ENCODE measurements around the gene PCBD2.
"Not testable (repeated sequence)": the region's sequence is repeated elsewhere in the genome, so short reads cannot be mapped to it uniquely, and the experiment has no call there.

PCBD2 gene

DNA sequence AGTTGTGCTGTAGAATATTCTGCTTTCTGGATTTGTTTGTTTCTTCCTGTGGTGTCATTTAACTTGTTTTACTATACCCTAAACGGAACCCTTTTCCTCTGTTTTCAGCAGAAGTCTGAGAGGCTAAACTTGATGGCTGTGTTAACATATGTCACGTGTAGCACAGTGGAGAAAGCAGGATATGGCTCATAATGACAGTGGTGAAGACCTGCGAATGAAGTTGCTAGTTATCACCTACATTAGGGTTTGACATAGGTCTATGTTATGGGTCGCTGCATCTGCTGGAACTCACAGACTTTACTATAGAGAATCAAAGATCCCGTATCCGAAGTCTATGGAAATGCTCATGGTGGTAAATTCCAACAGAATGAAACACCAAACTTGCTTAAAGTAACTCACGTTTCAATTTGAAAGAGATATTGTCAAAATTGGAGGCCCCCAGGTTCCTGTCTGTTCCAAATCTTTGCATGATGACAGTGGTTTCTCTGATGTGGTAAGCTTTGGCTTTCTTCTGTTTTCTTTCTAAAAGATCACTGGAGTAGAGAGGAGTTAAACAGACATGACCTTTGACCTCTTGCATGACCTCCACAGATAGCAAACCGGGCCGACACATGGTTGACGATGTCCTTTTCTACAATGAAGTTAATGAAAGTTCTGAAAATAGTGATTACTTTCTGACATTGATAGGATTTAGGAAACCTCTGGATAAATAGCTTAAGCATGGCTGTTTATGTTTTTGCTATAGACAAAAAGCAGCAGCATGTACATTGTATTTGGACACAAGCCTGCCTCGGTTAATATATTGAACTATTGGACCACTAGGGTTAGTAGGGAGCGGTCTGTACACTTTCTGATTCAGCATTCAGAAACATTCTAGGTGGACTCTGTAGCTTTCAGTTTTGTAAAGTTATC, 59.7 kb downstream of the PCBD2 start:
- no peak for DNase-seq

DNA sequence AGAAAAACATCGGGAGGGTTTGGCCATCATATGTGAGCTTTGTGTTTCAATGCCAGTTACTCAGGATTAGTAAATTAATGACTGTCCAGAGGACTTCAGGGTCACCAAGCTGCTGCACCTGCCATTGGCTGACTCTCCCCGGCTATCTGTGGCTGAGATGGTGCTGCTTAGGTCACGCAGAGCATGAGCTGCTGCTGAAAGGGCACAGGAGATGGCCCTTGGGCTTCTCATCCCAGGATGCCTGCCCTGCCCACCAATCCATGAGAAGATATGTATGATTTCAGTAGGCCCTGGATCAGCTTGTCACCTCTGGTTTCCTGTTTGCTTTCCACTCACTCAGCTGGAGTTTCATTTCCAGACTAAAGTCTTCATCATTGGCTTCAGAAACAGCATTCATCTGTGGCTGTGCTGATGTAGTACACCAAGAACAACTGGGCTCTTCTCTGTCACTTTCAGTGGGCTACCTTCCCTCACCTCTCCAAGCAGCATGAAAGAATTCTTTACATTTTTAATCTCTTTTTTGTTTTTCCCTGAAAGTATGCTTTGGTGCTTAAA, 60.4 kb downstream of the PCBD2 start:
- peak; percentile 3 for DNase-seq

DNA sequence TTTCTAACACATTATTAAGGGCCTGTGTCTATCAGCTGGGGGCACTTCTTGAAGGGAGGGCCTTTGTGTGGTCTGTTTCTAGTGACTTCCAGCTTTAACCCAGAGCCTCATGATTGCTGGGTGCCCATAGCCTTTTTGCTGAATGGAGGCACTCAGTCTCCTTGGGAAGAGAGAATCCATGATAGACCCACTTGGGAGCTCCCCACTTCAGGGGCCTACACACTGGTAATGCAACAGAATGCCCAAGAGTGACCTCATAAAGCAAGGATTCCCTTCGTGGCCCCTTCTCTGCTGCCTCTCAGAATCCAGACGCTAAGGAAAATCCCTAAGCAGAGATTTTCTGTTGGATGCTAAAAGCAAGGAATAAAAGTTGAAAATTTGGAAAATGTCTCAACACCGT, 62.7 kb downstream of the PCBD2 start, which contains the start of gene CATSPER3:
Gene CATSPER3 (plus strand): TSS at position 301 of the 400 bp plus-strand sequence. CDS start 85 bp downstream, at position 386.
- DNase-seq, result no peak

DNA sequence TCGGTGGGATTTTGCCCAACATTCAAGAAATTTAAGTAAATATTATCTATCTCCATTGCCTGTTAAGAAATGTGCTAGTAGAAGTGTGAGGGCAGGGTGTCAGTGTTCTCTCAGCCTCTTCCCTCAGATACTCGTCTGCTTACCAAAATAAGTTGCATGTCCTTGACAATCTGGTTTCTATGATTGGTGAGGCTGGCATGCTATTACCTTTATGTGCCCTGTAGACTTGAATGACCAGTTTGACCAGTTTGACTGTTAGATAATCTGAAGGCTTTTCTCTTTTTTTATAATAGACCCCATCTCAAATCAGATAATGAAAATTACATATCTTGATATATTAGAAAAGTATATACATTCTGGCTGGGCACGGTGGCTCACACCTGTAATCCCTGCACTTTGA, 63.1 kb downstream of the PCBD2 start:
- DNase-seq, result peak; percentile 65

DNA sequence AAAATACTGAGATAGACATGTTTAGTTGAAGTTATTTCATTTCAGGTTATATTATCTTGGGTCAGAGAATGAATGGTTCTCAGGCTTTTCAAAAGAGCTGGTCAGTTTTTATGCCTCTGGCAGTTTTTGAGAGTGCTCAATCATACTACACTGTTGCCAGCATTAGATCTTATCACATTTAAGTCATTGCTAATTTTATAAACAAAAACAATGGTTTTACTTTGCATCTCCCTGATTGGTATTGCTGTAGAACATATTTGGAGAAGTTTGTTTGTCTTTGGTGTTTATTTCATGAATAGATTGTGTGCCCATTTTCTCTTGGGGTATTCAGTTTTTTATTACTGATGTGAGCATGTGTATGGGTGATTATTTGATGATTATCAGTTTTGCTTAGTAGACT, 64.2 kb downstream of the PCBD2 start:
- DNase-seq, result no peak

DNA sequence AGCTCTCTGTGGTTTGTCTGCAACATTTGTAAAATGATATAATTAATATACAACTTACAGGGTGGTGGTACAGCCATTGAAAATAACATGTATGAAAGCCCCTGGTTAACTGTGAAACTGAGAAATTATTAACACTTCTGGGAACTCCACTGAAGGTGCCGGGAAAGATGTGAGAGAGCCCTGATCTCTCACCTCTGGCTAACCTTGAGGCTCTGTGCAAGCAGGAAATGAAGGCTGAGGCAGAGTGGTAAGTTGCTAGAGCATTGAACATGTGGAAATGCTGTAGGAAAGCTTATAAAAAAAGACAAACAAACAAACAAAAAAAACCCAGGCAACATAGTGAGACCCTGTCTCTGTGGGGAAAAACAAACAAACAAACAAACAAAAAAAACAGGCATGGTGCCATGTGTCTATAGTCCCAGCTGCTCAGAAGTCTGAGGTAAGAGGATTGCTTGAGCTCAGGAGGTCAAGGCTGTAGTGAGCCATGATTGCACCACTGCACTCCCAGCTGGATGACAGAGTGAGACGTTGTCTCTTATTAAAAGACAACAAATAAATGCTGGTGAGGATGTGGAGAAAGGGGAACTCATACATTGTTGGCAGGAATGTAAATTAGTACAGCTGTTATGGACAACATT, 70.3 kb downstream of the PCBD2 start:
- DNase-seq, result no peak

DNA sequence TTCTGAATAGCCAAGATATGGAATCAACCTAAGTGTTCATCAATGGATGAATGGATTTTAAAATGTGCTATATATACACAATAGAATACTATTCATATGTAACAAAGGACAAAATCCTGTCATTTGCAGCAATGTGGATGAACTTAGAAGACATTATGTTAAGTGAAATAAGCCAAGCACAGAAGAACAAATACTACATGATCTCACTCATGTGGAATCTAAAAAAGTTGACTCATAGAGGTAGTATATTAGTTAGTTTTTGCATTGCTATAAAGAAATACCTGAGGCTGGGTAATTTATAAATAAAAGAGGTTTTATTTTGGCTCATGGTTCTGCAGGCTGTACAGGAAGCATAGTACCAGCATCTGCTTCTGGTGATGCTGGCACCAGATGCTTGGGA, 70.9 kb downstream of the PCBD2 start:
- DNase-seq, result no peak

DNA sequence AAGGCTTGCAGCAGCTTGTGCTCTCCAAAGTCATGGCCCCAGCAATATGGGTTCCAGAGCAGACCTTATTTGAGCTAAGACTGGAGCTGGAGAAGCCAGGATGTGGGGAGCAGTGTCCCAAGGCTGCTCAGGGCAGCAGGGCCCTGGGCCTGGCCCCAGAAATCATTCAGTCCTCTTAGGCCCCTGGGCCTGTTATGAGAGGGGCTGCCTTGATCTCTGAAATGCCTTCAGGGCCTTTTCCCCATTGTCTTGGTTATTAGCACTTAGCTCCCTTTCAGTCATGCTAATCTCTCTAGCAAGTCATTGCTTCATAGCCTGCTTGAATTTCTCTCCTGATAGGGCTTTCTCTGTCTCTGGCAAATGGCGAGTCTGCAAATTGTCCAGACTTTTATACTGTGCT, 71.9 kb downstream of the PCBD2 start:
- no peak for DNase-seq

DNA sequence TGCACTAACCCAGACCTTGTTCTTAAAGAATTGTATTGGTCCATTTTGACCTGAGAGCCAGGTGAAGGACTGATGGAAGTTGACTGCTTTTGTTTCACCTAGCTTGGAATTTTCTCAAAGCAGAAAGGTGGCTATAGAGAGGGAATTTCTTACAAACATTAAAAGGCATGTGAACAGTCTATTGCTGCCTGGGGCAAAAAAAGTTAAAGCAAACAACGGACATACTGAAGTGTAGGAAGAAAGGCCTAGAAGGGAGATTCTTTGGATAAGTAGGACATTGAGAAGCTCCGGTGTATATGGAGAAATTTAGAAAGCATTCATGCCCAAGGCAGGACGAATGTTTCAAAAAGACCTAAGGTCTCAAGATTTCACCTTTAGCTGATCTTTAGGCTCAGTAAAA, 74.5 kb downstream of the PCBD2 start:
- no peak for DNase-seq

DNA sequence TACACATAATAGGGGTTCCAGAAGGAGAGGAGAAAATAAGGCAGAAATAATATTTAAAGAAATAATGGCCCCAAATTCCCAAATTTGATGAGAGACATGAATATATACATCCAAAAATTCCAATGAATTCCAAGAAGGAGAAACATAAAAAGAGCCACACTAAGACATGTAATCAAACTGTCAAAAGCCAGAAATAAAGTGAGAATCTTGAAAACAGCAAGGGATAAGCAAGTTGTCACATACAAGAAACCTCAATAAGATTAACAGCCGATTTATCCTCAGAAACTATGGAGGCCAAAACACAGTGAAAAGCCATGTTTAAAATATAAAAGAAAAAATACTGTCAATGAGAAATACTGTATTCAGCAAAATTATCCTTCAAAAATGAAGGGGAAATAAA, 77.3 kb downstream of the PCBD2 start:
- DNase-seq, result no peak

DNA sequence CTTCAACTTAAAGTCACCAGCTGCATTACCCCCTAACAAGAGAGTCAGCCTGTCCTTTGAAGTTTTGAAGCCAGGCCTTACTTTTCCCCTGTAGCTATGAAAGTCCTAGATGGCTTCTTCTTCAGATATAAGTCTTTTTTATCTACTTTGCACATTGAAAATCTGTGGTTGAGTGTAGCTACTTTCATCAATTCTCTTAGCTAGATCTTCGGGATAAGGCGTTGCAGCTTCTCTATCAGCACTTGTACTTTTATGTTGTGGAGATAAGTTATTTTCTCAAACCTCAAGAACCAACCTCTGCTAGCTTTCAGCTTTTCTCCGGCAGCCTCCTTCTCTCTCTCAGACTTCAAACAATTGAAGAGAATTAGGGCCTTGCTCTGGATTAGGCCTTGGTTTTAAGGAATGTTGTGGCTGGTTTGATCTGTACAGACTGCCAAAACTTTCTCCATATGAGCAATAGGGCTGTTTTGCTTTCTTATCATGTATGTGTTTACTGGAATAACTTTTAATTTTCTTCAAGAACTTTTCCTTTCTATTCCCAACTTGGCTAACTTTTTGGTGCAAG, 84.4 kb downstream of the PCBD2 start:
- no peak for DNase-seq

DNA sequence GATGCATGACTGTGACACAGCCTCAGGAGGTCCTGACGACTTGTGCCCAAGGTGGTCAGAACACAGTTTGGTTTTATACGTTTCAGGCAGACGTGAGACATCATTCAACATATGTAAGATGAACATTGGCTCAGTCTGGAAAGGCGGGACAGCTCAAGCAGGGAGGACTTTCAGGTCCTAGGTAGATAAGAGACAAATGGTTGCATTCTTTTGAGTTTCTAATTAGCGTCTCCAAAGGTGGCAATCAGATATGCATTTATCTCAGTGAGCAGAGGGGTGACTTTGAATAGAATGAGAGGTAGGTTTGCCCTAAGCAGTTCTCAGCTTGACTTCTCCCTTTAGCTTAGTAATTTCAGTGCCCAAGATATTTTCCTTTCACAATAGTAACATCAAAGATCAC, 85.3 kb downstream of the PCBD2 start:
- DNase-seq, result not testable (repeated sequence)

DNA sequence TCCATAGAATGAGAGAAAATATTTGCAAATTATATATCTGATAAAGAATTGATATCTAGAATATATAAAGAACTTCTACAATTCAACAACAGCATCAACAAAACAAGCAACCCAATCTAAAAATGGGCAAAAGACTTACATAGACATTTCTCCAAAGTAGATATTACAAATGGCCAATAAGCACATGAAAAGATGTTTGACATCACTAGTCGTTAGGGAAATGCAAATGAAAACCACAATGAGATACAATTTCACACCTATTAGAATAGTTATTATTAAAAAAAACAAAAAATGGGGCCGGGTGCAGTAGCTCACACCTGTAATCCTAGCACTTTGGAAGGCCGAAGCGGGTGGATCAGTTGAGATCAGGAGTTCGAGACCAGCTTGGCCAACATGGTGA, 87.2 kb downstream of the PCBD2 start:
- DNase-seq, result no peak

DNA sequence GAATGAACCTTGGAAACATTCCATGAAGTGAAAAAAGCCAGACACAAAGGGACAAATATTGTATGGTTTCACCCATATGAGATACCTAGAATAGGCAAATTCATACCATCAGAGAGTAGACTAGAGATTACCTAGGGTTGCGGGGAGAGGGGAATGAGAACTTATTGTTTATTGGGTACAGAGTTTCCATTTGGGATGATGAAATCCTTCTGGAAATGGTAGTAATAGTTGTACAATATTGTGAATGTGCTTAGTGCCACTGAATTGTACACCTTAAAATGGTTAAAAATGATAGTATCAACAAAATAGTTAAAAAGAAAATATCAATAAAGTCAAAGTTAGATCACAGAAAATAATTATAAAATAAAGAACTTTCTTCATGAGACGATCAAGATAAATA, 88.2 kb downstream of the PCBD2 start:
- DNase-seq, result no peak

DNA sequence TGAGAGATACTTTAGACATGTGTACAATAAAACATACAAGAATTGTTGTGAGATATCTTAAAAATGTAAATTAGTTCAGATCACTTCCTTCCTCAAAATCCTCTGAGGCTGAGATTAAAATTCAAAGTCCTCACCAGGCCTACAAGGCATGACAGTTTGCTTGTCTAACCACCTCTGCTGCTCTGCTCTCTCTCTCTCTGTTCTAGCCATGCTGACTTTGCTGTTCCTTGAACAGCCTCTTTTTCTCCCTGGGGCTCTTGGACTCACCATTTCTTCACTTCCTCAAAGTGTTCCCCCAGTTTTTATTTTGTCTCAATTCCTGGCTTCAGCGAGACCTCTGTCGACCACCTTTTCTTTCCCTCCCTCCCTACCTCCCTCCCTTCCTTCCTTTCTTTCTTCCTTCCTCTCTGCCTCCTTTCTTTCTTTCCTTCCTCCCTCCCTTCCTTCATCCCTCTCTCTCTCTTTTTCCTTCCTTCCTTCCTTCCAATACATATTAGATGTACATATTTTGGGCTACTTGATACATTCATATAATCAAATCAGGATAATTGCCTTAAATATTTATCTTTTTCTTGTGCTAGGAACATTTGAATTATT, 89.7 kb downstream of the PCBD2 start:
- no peak for DNase-seq

DNA sequence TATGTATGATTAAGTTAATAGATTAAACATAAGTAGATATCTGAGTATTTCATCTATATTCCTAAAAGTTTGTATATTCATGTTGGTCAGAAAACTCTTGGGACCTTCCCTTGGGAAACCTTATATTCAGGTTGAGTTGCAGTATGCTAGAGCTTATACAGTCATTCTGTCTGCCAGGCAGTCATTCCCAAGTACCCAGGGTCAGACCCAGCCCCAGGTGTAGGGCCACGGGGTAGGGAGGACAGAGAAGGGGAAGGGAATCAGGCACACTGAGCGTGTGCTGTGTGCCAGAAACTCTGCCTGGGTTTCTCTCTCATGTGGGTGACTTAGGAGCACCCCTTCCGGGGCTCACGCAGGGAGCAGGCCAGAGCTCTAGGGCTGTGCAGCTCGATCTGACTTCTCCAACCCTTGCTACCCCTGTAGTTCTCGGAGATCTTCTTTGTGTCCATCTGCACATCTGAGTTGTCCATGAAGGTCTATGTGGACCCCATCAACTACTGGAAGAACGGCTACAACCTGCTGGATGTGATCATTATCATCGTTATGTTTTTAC, 91.0 kb downstream of the PCBD2 start:
- no peak for DNase-seq

DNA sequence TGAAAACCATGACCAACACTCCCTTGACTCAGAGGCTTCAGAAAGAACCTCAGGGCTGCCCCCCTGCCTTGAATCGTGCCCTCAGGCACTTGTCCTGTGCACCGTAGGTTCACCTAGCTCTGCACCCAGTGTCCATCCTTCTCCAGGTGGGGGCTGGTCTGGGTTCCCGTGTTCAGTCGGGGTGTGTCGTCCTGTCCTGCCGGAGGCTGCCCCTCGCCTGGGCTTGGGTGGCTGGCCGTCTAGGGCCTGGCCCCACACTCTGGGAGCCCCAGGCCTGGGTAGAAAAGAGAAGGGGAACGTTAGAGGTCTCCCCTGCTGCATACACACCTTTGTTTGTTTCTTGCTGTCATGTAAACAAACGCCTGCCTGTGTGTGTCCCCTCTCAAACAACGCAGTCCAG, 92.1 kb downstream of the PCBD2 start:
- DNase-seq, result no peak

DNA sequence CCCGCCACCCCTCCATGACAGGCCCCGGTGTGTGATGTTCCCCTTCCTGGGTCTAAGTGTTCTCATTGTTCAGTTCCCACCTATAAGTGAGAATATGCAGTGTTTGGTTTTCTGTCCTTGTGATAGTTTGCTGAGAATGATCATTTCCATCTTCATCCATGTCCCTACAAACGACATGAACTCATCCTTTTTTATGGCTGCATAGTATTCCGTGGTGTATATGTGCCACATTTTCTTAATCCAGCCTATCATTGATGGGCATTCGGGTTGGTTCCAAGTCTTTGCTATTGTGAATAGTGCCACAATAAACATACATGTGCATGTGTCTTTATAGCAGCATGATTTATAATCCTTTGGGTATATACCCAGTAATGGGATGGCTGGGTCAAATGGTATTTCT, 93.1 kb downstream of the PCBD2 start:
- not testable (repeated sequence) for DNase-seq

DNA sequence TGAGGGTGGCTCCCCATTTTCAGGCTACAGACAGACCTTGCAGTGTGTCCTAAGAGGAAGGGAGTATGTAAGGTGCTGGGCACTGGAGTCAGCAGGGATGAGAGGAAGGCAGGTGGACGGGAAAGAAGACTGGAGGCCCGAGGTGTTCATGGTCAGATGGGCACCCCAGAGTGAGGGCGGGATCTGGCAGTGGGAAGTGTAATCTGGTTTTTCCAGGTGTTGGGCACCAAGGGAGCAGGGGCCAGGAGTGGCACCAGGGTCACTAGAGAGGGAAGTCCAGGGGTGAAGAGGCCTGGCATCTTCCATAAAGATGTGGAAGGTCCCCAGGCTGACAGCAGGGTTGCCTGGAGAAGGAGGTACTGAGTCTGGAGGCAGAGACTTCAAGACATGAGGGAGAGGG, 99.4 kb downstream of the PCBD2 start:
- DNase-seq, result no peak

DNA sequence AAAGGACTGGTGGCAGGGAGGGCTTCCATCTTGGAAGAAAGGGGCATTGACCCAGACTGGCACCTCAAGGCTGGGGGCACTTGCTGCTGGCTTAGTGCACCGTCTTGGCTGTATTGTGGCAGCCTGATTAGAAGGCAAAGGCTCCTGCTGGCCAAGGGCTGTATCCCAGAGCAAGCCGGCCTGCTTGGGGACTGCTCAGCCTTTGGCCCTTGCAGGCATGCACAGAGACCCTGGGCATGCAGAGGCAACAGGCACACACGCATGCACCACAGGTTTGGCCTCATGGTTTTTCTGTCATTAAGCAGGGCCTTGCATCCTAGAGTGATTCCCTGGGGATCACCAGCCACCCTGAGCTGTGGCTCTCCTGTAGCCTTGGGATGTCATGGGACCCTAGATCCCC, 100.1 kb downstream of the PCBD2 start:
- no peak for DNase-seq

DNA sequence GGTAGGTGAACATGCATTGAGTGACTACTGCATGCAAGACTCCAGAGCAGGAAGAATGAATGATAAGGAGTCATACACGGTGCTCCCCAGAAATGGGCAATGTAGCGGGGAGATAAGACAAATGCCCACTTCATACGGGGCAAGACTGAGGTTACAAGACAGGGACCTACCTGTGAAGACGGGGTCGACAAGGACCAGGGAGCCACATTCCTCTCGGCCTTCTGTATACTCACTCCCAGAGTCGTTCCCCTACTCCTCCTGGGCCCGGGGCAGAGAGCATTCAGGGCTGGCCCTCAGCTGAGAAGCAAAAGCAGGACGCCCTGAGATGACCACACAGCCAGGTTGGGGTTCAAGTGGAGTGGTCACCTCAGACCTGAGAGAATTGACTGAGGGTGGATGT, 102.4 kb downstream of the PCBD2 start:
- no peak for DNase-seq

DNA sequence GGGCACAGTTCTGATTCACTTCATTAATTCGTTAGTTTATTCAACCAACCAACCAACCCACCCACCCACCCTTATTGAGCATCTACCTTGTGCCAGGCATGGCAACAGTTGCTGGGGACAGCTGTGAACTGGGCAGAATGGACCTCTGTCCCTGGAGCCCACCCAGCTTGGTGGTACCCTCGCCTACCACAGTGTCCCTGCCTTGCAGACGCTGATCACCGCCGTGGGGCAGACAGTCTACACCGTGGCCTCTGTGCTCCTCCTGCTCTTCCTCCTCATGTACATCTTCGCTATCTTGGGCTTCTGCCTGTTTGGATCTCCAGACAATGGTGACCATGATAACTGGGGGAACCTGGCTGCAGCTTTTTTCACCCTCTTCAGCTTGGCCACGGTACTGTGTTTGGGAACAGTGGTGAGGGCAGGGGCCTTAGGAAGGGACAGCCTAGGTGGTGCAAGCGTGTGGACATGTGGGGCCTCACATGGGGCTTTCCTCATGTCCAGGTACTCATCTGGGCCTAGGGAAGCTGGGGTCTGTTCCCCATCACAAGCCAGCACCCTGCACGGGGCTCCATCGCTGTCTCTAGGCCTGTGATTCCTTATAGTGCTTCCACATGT, 102.9 kb downstream of the PCBD2 start:
- DNase-seq, result no peak

DNA sequence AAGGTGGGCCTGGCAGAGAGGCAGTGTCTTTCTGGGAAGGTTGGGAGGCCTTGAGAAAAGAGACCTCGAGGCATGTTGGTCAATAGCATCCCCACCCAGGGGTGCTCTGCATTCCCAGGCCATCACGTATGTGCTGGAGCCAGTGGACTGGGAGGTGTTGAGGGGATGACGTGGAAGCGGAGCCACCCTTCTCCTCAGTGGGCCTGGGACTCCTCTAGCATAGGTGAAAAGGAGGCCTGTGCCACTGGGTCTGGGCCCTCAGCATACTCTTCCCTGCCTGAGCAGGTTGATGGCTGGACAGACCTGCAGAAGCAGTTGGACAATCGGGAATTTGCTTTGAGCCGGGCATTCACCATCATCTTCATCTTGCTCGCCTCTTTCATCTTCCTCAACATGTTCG, 103.6 kb downstream of the PCBD2 start:
- DNase-seq, result no peak

Measured in NCI-H510A treated with DMSO at 0.1 percent for 48 hours (cell line).